ENCODE results near the gene CPT1B. TPM values are rescaled to one million over a fixed set of nuclear protein-coding genes. Genes with fewer than 3 reads are reported as not detected.

Gene CPT1B
- total RNA-seq, 4 donors from 2014 or later: 9.7 to 38.7 (median 14.9) TPM

DNA sequence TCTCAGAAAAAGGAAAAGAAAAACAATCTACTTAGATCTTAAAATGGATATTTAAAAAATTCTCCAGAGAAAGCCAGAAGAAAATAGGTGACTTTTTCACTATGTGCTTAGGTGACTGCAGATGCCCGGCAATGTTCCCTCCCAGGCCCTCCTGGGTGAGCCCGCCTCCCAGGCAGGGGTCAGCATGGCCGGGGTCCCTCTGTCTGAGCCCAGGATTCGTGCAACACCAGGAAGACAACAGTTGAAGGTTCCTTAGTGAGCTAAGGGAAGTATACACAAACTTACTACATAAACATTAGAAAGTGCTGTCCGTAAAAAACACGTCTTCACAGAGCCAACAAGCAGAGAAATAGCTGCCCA lies 33.9 kb upstream of the CPT1B start:
- intact Hi-C loops (cut with DNase I): no loop called here
- Histone ChIP-seq H3K9me3 (no peaks in the 10 kb centered on the region), H3K4me3 (replicated peaks in 1 of 3) (no peak overlapping the region), H3K27me3 (no peaks in the 10 kb centered on the region), H3K4me1 (no peaks in the 10 kb centered on the region), H3K36me3 (no peaks in the 10 kb centered on the region), H3K27ac (no peak overlapping the region)
- DNase-seq: no peak
- WGBS, 2 donors: 49 to 53% methylated on average over 6 of the region's 6 CpGs
- no peak for TF ChIP-seq POLR2A (IDR thresholded peaks at IDR 0.05)
- no peak for TF ChIP-seq CTCF (IDR thresholded peaks at IDR 0.05)

- Histone ChIP-seq H3K27ac (no peak overlapping the region), H3K9me3 (no peaks in the 10 kb centered on the region), H3K4me3 (replicated peaks in 1 of 3) (no peak overlapping the region), H3K36me3 (no peaks in the 10 kb centered on the region), H3K27me3 (no peaks in the 10 kb centered on the region), H3K4me1 (no peaks in the 10 kb centered on the region)
- WGBS, 2 donors: 88 to 93% methylated on average over 19 to 23 of the region's 26 CpGs
- intact Hi-C loops (cut with DNase I): no loop called here
- TF ChIP-seq POLR2A (IDR thresholded peaks at IDR 0.05) (no peak), CTCF (IDR thresholded peaks at IDR 0.05) (no peak)
- DNase-seq: no peak
Observed at GRCh38 chr22:50611341-50612060, 33.3 kb upstream of the CPT1B start.

DNA sequence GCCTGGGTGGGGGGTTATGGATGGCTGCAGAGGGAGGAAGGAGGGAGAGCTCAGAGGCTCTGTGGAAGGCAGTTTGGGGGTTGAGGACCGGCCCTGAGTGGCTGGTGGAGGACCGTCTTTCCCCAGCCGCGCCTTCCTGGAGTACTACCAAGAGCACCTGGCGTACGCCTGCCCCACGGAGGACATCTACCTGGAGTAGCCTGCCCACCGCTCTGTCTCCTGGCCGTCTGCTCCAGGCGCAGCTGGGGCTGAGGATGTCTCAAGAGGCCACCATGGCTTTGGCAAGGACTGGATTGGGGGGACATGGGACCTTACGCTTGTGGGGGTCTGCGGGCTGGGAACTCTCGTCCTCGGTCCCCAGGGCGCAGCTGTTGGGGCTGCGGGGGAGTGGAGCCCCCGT lies 32.4 kb upstream of the CPT1B start:
- 67 to 83% methylated on average over 12 to 17 of the region's 17 CpGs for WGBS, 2 donors
- TF ChIP-seq CTCF (IDR thresholded peaks at IDR 0.05): no peak
- TF ChIP-seq POLR2A (IDR thresholded peaks at IDR 0.05): no peak
- Histone ChIP-seq H3K27ac (no peak overlapping the region), H3K4me1 (no peaks in the 10 kb centered on the region), H3K9me3 (no peaks in the 10 kb centered on the region), H3K36me3 (no peaks in the 10 kb centered on the region), H3K27me3 (no peaks in the 10 kb centered on the region), H3K4me3 (replicated peaks in 1 of 3) (no peak overlapping the region)
- DNase-seq: no peak
- intact Hi-C loops (cut with DNase I): no loop called here

DNA sequence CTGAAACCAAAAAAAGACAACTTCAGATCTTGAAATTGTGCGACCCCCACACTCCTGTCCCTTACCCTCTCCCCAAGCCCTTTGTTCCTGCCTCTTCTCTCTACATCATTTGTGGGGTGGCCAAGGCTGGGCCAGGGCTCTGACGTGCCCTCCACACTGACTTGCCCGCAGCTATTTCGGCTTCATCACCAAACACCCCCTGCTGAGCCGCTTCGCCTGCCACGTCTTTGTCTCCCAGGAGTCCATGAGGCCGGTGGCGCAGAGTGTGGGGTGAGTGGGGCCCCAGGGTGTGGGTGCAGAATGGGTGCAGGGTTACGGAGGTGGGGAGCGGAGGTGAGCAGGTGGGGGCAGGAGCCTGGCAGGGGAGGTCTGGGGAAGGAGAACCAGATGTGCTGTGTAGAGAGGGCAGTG lies 31.8 kb upstream of the CPT1B start:
- WGBS, 2 donors: 85 to 91% methylated on average over 11 of the region's 11 CpGs
- Histone ChIP-seq H3K27me3 (no peaks in the 10 kb centered on the region), H3K4me1 (no peaks in the 10 kb centered on the region), H3K4me3 (replicated peaks in 1 of 3) (no peak overlapping the region), H3K9me3 (no peaks in the 10 kb centered on the region), H3K27ac (no peak overlapping the region), H3K36me3 (no peaks in the 10 kb centered on the region)
- intact Hi-C loops (cut with DNase I): no loop called here
- DNase-seq: no peak
- TF ChIP-seq POLR2A (IDR thresholded peaks at IDR 0.05) (no peak), CTCF (IDR thresholded peaks at IDR 0.05) (no peak)

- Histone ChIP-seq H3K27me3 (no peaks in the 10 kb centered on the region), H3K9me3 (no peaks in the 10 kb centered on the region), H3K4me3 (replicated peaks in 1 of 3) (no peak overlapping the region), H3K27ac (no peak overlapping the region), H3K4me1 (no peaks in the 10 kb centered on the region), H3K36me3 (no peaks in the 10 kb centered on the region)
- WGBS, 2 donors: 76 to 87% methylated on average over 9 to 11 of the region's 12 CpGs
- no peak for DNase-seq
- TF ChIP-seq POLR2A (IDR thresholded peaks at IDR 0.05): no peak
- TF ChIP-seq CTCF (IDR thresholded peaks at IDR 0.05): no peak
- intact Hi-C loops (cut with DNase I): loop anchor here (10.0 kb wide), 1 partner anchor 355 kb away; the partner anchor contains the start of gene HDAC10
Observed at GRCh38 chr22:50609599-50609998, 31.4 kb upstream of the CPT1B start.

All from thyroid gland (tissue), 4 donors.